Measurements from ENCODE around the gene MEIOSIN.

DNA sequence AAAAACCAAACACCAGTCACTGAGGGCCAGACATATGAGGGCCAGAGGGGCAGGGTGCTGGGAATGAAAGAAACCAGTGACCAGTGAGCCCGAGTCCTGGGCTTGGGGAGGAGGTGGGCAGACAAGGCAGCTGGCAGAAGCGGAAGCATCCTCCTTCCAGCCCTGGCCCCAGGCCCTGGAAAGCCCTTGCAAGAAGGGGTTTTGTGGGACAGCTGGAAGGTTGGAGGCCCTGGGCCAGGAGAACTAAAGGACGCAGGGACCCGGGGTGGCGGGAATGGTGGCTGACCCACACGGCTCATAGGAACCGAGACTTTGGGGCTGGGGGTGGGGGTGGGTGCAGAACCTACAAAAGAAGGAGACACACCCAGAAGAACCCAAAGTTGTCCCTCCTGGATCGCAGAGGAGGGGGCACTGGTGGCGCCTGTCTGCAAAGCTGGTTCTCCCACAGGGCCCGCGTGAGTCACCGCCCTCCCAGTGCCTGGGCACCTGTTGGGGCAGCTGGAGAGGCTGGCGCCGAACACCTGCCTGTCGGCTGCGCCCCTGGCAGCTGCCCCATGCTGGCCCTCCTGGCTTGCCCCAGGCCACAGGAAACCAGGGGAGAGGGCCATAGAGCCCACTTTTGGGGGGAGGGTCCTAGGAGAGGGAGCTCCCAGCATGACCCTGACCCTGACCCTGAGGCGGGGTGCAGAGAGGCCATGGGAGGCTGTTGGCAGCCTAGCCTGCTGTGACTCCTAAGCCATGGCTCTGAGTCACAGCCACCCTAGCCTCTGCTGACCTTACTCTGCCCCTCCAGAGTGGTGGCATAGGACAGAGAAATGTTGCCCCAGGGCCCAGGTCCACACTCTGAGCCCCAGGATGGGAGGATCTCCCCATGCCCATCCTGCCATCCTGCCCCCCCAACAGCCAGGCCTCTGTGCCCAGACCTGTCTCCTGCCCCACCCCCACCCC lies 48.2 kb downstream of the MEIOSIN start:
- TF ChIP-seq CTCF (conservative IDR thresholded peaks at IDR 0.05; ENCODE audit: low read depth, low read length), result no peak
- TF ChIP-seq EZH2 (IDR thresholded peaks at IDR 0.05; ENCODE audit: borderline replicate concordance, low read depth, low read length, poor library complexity, severe bottlenecking), result no peak

Measured in A673 (cell line).